Measurements from ENCODE around the gene BSN. TPM values are rescaled to one million over a fixed set of nuclear protein-coding genes. Genes with fewer than 3 reads are reported as not detected.
A peak's percentile ranks its signal among the peaks of the same experiment; 100 is the strongest.

The BSN gene
- total and polyA plus RNA-seq, 2 donors (not counting 1 experiment from before 2014, with no cell fraction given) = under 0.01 to 0.01 TPM

- no peak overlapping the region for H3K9ac ChIP-seq (ENCODE audit: insufficient read depth, low read length)
- H3K36me3 ChIP-seq (ENCODE audit: control insufficient read depth, insufficient read depth, low read length) = peaks cover 9% of the 10 kb centered on the region
- H4K20me1 ChIP-seq (ENCODE audit: control insufficient read depth, extremely low read depth, insufficient read depth, low read length) = peaks cover 2% of the 10 kb centered on the region
- no peak overlapping the region for H3K27ac ChIP-seq (ENCODE audit: insufficient read depth, low read length)
- no peaks in the 10 kb centered on the region for H3K79me2 ChIP-seq (ENCODE audit: control insufficient read depth, insufficient read depth, low read length)
- no peaks in the 10 kb centered on the region for H3K27me3 ChIP-seq (ENCODE audit: control insufficient read depth, insufficient read depth, low read length)
- no peak overlapping the region for H2AFZ ChIP-seq (ENCODE audit: low read length)
- no peaks in the 10 kb centered on the region for H3K9me3 ChIP-seq (ENCODE audit: control insufficient read depth, insufficient read depth, low read depth, low read length)
- no peak overlapping the region for H3K4me2 ChIP-seq (ENCODE audit: extremely low read depth, insufficient read depth, low read length)
- DNase-seq (ENCODE audit: low read depth in 2 of 2) = no peak
- H3K4me1 ChIP-seq (ENCODE audit: control insufficient read depth, extremely low read depth, insufficient read depth, low read length) = no peaks in the 10 kb centered on the region
- no peak for TF ChIP-seq EZH2 (IDR thresholded peaks at IDR 0.05; ENCODE audit: low read length, missing control alignments)
- TF ChIP-seq CTCF (conservative IDR thresholded peaks at IDR 0.05 in 1 of 2, IDR thresholded peaks at IDR 0.05 in 1 of 2; ENCODE audit: low read depth in 1 of 2, low read length in 2 of 2) = no peak
- no peak overlapping the region for H3K4me3 ChIP-seq (replicated peaks in 1 of 4; ENCODE audit: control extremely low read depth in 1 of 4, insufficient read depth in 1 of 4, low read depth in 3 of 4, low read length in 4 of 4)
Observed at GRCh38 chr3:49702672-49703071, 148.4 kb downstream of the BSN start.

GRCh38 chr3:49703443-49703927, 149.2 kb downstream of the BSN start:
- Histone ChIP-seq H3K4me1 (ENCODE audit: control insufficient read depth, extremely low read depth, insufficient read depth, low read length) (no peaks in the 10 kb centered on the region), H3K9ac (ENCODE audit: insufficient read depth, low read length) (no peak overlapping the region), H3K79me2 (ENCODE audit: control insufficient read depth, insufficient read depth, low read length) (no peaks in the 10 kb centered on the region), H3K4me3 (replicated peaks in 1 of 4; ENCODE audit: control extremely low read depth in 1 of 4, insufficient read depth in 1 of 4, low read depth in 3 of 4, low read length in 4 of 4) (no peak overlapping the region), H4K20me1 (ENCODE audit: control insufficient read depth, extremely low read depth, insufficient read depth, low read length) (peaks cover 2% of the 10 kb centered on the region), H3K4me2 (ENCODE audit: extremely low read depth, insufficient read depth, low read length) (no peak overlapping the region), H3K9me3 (ENCODE audit: control insufficient read depth, insufficient read depth, low read depth, low read length) (no peaks in the 10 kb centered on the region), H2AFZ (ENCODE audit: low read length) (no peak overlapping the region), H3K27me3 (ENCODE audit: control insufficient read depth, insufficient read depth, low read length) (no peaks in the 10 kb centered on the region), H3K27ac (ENCODE audit: insufficient read depth, low read length) (no peak overlapping the region), H3K36me3 (ENCODE audit: control insufficient read depth, insufficient read depth, low read length) (peaks cover 7% of the 10 kb centered on the region)
- peak; percentile 46 to 61 for DNase-seq (ENCODE audit: low read depth in 2 of 2)
- TF ChIP-seq CTCF (conservative IDR thresholded peaks at IDR 0.05 in 1 of 2, IDR thresholded peaks at IDR 0.05 in 1 of 2; ENCODE audit: low read depth in 1 of 2, low read length in 2 of 2) = peak; percentile 78 to 88
- TF ChIP-seq EZH2 (IDR thresholded peaks at IDR 0.05; ENCODE audit: low read length, missing control alignments) = no peak

GRCh38 chr3:49703956-49704355, 149.7 kb downstream of the BSN start:
- Histone ChIP-seq H3K27me3 (ENCODE audit: control insufficient read depth, insufficient read depth, low read length) (no peaks in the 10 kb centered on the region), H3K9ac (ENCODE audit: insufficient read depth, low read length) (no peak overlapping the region), H4K20me1 (ENCODE audit: control insufficient read depth, extremely low read depth, insufficient read depth, low read length) (peaks cover 2% of the 10 kb centered on the region), H3K4me2 (ENCODE audit: extremely low read depth, insufficient read depth, low read length) (no peak overlapping the region), H3K4me3 (replicated peaks in 1 of 4; ENCODE audit: control extremely low read depth in 1 of 4, insufficient read depth in 1 of 4, low read depth in 3 of 4, low read length in 4 of 4) (no peak overlapping the region), H3K4me1 (ENCODE audit: control insufficient read depth, extremely low read depth, insufficient read depth, low read length) (no peaks in the 10 kb centered on the region), H3K79me2 (ENCODE audit: control insufficient read depth, insufficient read depth, low read length) (no peaks in the 10 kb centered on the region), H2AFZ (ENCODE audit: low read length) (no peak overlapping the region), H3K9me3 (ENCODE audit: control insufficient read depth, insufficient read depth, low read depth, low read length) (no peaks in the 10 kb centered on the region), H3K27ac (ENCODE audit: insufficient read depth, low read length) (no peak overlapping the region), H3K36me3 (ENCODE audit: control insufficient read depth, insufficient read depth, low read length) (peaks cover 7% of the 10 kb centered on the region)
- no peak for TF ChIP-seq CTCF (conservative IDR thresholded peaks at IDR 0.05 in 1 of 2, IDR thresholded peaks at IDR 0.05 in 1 of 2; ENCODE audit: low read depth in 1 of 2, low read length in 2 of 2)
- TF ChIP-seq EZH2 (IDR thresholded peaks at IDR 0.05; ENCODE audit: low read length, missing control alignments) = no peak
- no peak for DNase-seq (ENCODE audit: low read depth in 2 of 2)

Data from fibroblast of lung (primary cell).